HG03095 (cell line): ENCODE data around the gene EFCAB5.
"Not testable (repeated sequence)": the region's sequence is repeated elsewhere in the genome, so short reads cannot be mapped to it uniquely, and the experiment has no call there.

Experiments used
- ATAC-seq: cut with Tn5 transposase; IDR thresholded peaks from one replicate; pipeline ENCODE4 v1.9.1; 2021; ENCODE audit warnings: moderate library complexity; ENCODE audit not compliant: unreplicated experiment

Gene EFCAB5

DNA sequence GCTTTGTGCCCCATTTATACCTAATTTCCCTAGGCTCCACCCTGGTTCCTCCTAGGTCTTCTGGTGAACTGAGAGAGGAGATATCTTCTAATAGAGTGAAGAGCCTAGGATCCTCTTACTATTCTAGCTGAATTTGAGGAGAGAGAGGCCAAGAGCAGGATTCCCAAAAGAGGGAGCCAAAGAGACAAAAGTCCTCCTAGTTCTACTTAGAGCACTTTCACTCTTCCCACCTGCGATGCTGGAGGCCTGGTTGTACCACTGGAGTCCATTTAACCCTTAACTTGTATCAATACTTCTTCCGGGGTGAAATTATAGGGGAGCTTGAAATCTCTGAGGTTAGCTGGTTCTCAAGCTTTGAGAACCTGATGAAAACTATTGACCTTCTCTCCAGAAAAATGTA lies 8.1 kb upstream of the EFCAB5 start:
- ATAC-seq = no peak

DNA sequence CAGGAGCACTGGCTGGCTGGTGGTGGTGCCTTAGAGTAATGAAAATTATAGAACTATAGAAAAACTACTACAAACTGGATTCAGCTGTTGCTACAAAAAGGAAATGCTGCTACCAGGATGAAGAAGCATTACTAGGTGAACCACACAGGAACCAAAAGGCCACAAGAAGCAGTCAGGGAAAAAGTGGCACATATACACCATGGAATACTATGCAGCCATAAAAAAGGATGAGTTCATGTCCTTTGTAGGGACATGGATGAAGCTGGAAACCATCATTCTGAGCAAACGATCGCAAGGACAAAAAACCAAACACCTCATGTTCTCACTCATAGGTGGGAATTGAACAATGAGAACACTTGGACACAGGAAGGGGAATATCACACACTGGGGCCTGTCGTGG lies 5.5 kb upstream of the EFCAB5 start:
- not testable (repeated sequence) for ATAC-seq

DNA sequence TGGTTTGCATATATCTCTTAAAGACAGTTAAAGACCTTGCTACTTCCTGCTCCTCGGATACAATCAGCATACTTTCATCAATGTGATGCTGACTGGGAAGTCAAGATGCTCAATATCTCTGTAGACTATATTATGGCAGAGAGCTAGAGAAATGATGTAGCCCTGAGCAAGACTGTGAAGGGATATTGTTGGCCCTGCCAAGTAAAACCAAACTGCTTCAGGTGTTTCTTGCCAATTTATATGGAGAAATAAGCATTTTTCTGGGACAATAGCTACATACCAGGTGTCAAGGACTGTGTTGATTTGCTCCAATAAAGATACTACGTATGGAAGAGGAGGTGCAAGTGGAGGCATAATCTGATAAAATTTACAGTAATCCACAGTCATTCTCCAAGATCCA lies 4.7 kb upstream of the EFCAB5 start:
- no peak for ATAC-seq

- no peak for ATAC-seq
Observed at GRCh38 chr17:29945281-29945680, 3.8 kb downstream of the EFCAB5 start.

DNA sequence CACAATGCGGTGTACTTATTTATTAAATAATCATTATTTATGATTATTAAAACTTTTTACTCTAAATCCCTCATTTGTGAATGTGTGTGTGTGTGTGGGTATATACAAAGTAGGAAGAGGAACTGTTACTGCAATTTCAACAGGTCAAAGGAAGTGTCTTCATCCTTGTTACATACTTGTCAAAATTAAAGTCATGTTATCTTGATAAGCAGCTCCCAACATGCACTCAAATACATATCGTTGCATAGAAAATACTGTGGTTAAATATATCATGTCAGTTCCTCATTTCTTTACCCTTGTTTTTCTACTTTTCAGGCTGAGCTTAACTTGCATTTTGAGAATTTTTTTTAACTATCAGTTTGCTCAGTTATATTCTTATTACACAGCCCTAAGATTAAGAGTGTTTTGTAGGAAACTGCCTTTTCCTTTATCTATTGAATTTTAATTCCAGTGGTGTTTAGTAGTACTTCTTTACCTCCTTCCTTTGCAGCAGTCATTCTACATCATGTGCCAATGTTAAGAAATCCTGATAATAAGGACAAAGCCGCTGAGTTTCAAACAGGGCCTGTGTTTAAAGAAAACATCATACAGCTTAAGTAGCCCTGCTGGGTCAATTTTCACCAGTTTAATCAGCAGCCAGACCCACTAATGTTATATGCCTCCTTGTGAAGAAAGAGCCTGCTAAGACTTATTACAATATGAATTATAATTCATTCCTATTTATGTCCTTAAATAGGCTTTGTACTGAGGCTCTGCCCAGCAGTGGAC lies 7.2 kb downstream of the EFCAB5 start:
- no peak for ATAC-seq

- ATAC-seq = no peak
Observed at GRCh38 chr17:29949696-29950095, 8.3 kb downstream of the EFCAB5 start.

- no peak for ATAC-seq
Observed at GRCh38 chr17:29954405-29954804, 13.0 kb downstream of the EFCAB5 start.

DNA sequence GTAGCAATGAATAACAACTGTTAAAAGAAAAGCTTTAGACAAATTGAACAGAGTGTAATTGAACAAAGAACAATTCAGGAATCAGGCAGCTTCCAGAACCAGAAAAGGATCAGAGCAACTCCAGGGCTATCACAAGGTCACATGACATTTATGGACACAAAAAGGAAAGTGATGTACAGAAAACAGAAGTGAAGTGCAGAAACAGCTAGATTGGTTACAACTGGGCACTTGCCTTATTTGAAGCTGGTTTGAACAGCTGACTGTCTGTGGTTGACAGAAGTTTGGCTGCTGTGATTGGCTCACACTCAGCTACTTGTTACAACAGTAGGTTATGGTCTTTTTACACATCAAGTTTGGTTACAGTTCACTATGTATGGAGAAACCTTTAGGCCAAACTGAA lies 14.8 kb downstream of the EFCAB5 start:
- no peak for ATAC-seq

- ATAC-seq = not testable (repeated sequence)
Observed at GRCh38 chr17:29957488-29957887, 16.1 kb downstream of the EFCAB5 start.

GRCh38 chr17:29958947-29959657 lies 17.7 kb downstream of the EFCAB5 start:
- ATAC-seq = no peak

DNA sequence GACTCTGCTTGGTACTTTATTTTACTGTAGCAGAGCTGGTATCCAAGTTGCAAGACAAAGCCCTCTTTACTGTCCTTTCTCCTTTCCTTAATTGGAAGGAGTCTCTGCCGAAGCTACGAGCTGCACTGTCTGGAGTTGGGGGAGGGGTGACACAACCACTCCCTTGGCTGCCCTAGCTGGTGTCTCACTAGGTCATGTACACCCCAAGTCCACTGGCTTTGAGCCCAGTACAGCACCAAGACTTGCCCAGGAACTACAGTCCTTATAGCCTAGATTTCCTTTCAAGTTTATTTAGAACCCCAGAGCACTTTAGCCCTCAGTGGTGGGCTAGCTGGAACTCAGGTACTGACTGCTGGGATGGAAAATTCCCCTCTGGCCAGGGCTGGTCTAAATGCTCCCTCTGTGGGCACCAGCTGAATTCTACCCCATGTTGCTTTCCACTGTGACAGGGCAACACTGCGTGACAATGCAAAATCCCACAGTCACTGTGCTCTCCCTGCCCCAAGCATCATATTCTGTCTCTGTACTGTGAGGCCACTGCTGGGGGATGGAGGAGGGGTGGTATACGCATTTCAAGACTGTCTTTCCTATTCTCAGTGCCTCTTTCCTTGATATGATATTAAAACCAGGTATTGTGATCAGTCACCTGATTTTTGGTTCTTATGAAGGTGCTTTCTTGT lies 18.4 kb downstream of the EFCAB5 start:
- no peak for ATAC-seq

GRCh38 chr17:29962656-29963055 lies 21.2 kb downstream of the EFCAB5 start:
- no peak for ATAC-seq

DNA sequence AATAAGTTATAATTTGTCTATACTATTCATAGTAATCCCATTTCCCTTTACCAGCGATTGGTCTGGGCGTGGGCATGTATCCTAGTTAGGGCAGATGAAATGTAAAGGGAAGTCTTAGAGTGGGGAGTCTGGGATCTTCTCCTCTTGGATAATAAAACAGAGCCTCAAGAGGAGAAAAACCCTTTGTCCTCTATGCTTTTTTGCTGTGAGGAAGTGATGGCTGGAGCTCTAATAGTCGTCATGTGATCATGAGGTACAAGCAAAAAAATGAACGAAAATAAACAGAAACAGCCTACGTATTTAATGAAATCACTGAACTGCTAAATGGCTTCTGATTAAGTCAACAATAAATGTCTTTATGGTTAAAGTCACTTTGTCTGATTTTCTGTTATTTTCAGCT lies 26.8 kb downstream of the EFCAB5 start:
- ATAC-seq = no peak

DNA sequence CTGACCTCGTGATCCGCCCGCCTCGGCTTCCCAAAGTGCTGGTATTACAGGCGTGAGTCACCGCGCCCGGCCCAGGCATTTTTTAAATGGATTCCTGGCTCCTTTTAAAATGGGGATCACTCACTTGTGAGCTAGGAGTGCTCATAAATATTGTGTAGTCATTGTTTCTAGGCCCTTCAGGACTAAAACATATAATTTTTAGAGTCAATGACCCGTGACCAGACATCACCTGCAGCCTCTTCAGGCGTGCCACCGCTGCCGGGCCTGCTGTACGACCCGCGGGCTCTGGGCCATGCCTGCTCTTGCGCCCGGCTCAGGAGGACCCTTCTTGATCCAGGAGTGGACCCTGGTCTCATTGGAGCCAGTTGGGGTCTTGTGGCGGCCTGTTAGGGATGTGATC lies 30.8 kb downstream of the EFCAB5 start:
- no peak for ATAC-seq

GRCh38 chr17:29973005-29973404 lies 31.6 kb downstream of the EFCAB5 start:
- no peak for ATAC-seq

DNA sequence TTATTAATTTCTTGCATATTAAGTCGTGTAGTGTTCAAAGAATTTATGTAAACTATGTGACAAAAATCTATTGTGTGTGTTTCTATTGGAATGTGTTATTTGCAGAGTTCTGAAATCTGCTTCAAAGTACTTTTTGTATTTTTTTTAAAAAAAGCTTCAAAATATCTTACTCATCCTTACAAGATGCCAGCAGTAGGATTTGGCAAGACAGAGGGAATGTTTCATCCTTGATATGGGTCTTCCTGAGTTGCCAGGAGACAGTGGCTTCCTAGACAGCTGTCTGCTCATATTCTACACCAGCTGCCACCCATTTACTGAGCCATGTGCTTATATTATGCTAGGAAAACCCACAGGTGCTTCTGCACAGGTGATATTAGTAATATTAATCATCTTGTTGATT lies 36.4 kb downstream of the EFCAB5 start:
- no peak for ATAC-seq

- ATAC-seq = no peak
Observed at GRCh38 chr17:29980261-29980660, 38.8 kb downstream of the EFCAB5 start.

GRCh38 chr17:29982991-29983653 lies 41.7 kb downstream of the EFCAB5 start:
- ATAC-seq = no peak

DNA sequence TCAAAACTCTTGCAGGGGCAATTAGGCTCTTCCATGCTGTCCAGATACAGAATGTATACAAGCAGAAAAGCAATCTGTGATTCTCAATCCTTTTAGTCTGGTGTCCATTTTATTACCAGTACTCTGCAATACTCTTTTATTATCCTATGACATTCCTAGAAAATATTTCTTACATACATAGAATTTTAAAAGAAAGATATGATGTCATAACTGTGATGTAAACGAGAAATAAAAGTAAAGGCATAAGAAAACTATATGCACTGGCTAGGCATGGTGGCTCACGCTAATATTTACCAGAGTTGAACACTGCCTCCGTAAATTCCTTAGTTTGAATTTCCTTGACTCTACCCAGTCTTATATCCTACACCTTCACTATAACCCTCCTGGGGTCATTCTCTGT lies 55.0 kb downstream of the EFCAB5 start:
- ATAC-seq = no peak

DNA sequence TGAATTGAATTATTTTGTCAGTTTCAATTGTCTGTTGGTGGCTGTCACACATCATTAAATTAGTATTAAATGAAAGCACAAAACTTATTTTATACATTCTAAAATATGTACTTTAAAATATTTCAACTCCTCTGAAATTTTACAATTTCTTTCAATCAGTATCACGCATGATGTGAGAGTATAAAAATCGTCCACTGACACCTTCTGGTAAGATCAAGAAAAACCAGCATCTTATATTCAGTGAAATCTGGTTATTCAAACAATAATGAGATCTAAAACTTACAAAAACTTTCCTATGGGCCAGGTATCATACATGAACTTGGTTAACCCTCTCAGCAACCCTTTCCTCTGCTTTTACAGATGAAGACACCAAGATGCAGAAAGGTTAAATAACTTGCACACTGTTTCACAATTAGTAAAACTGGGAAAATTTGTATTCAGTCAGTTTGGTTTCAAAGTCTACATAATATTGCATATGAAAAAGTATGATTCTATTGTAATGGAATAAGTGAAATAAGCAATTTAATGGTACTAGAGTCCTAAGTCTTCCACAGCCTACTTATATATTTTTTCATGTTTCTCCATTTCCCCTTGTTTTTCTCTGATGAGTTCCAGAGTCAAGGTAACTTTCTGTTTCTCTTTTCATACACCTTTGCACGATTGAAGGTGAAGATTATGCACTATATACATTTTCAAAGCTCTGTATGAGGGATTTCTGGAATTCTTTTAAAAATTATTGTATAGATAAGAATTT lies 58.7 kb downstream of the EFCAB5 start:
- ATAC-seq = no peak

- ATAC-seq = no peak
Observed at GRCh38 chr17:30000755-30001257, 59.4 kb downstream of the EFCAB5 start.
